Upper lobe of left lung (tissue), 6 donors: ENCODE measurements around the gene ALDOB. TPM values are rescaled to one million over a fixed set of nuclear protein-coding genes. Genes with fewer than 3 reads are reported as not detected.

Experiments used
- ATAC-seq, 2 donors: fragments of 200-7000 bp; cut with Tn5 transposase; one replicate each; pipeline ENCODE4 v1.9.1; 2022; ENCODE audit warnings: mild to moderate bottlenecking in 2 of 2, moderate library complexity in 2 of 2; ENCODE audit not compliant: low FRiP score in 2 of 2
- DNase-seq, 2 donors: peaks; one replicate each; pipeline ENCODE4 v3.0.0-alpha.2; 2019 to 2020
- H3K27ac ChIP-seq, 4 donors: fragments of 200-600 bp; sonication (generic); one replicate each; pipeline ENCODE4 v1.5.1; 2016 to 2019
- H3K27me3 ChIP-seq, 4 donors: fragments of 200-600 bp; sonication (generic); one replicate each; pipeline ENCODE4 v1.5.1; 2017 to 2019
- H3K36me3 ChIP-seq, 4 donors: fragments of 200-600 bp; sonication (generic); one replicate each; pipeline ENCODE4 v1.5.1; 2016 to 2019
- H3K4me1 ChIP-seq, 4 donors: fragments of 200-600 bp; sonication (generic); one replicate each; pipeline ENCODE4 v1.5.1; 2018 to 2019
- H3K4me3 ChIP-seq, 4 donors: fragments of 200-600 bp; sonication (generic); one replicate each; pipeline ENCODE4 v1.5.1; 2017 to 2019; ENCODE audit warnings: mild to moderate bottlenecking in 2 of 4, moderate library complexity in 1 of 4
- H3K9me3 ChIP-seq, 4 donors: fragments of 200-600 bp; sonication (generic); one replicate each; pipeline ENCODE4 v1.5.1; 2018 to 2019
- CTCF ChIP-seq, 6 experiments: fragments of 450-650 bp in 4 of 6; fragments of 200-600 bp in 2 of 6; sonication (generic) in 2 of 6; IDR thresholded peaks; one replicate each; pipeline ENCODE4 v1.5.1; 2016 to 2019; ENCODE audit warnings: antibody characterized with exemption in 6 of 6
- EP300 ChIP-seq, 4 donors: sonication (generic); formaldehyde crosslinking; IDR thresholded peaks; one replicate each; pipeline ENCODE4 v1.5.1; 2017; ENCODE audit warnings: antibody characterized with exemption in 4 of 4, control low read depth in 2 of 4
- POLR2A ChIP-seq, 4 donors: fragments of 450-650 bp; IDR thresholded peaks; one replicate each; pipeline ENCODE4 v1.5.1; 2016 to 2017; ENCODE audit warnings: antibody characterized with exemption in 4 of 4, mild to moderate bottlenecking in 2 of 4
- POLR2AphosphoS5 ChIP-seq, 2 donors: sonication (generic); formaldehyde crosslinking; IDR thresholded peaks; one replicate each; pipeline ENCODE4 v1.5.1; 2017; ENCODE audit warnings: antibody characterized with exemption in 2 of 2
- WGBS, 2 donors: methylation state at CpG; one replicate each; pipeline ENCODE4 v1.1.5; 2017 to 2018; 5-methylcytosine and 5-hydroxymethylcytosine counted together
- total RNA-seq, 6 donors: library from RNA; depleted of rRNA in 4 of 6; stranded (reverse); fragments of >200 nt in 4 of 6; gene quantifications; one replicate each; pipeline versions ENCODE4 v1.1.0 to v1.2.1, GENCODE V29; 2016 to 2021
- donor health status: DM: no; HTN: no; CAD: no; lungs with moderate emphysema.
- donor health status: DM: no; HTN: yes; CAD: no; lungs with severe emphysema.

The ALDOB gene
- total RNA-seq, 6 donors from 2014 or later, result 1.3 to 1.8 TPM; not detected in 4

GRCh38 chr9:101455656-101456240 lies 20.2 kb upstream of the ALDOB start:
- ATAC-seq, result no peak
- TF ChIP-seq EP300 (IDR thresholded peaks at IDR 0.05), result no peak
- TF ChIP-seq POLR2AphosphoS5 (IDR thresholded peaks at IDR 0.05), result no peak
- TF ChIP-seq CTCF (IDR thresholded peaks at IDR 0.05), result no peak
- no peak for TF ChIP-seq POLR2A (IDR thresholded peaks at IDR 0.05)

DNA sequence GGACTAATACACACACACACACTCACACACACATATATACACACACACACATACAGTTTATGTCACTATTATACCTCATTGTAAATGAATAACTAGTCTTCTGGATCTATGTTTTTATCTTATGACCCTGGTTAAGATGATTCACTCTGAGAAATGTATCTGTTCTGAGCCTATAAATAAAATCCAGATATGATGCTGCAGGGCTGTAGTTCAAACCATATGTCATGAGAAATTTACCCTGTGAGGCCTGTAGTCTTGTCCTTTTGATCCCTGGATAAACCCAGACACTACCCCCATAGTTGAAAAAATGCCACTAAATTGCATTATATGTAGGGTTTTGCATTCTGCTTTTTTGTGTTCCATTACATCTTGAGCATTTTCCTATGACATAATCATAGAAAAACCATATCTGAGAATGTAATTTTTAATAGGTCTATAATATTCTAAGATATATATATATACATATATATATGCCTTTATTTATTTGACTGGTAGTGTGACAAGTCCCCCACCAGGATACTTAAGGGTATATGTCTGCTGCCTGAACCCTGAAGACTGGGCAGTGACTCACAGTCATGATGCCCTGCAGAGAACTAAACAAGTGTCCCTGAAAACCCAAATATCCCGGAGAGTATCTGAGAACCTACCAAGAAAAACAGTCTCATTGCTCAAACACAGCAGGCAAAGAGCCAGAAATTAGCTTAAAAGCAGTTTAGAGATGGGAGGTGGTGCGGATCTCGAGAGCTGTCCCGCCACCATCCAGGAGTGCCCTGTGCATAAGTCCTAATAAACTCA lies 18.4 kb upstream of the ALDOB start:
- Histone ChIP-seq H3K27me3 (no peaks in the 10 kb centered on the region), H3K9me3 (no peaks in the 10 kb centered on the region), H3K4me3 (no peak overlapping the region), H3K27ac (no peak overlapping the region), H3K4me1 (peaks cover 0 to 6% (median 3%) of the 10 kb centered on the region in 4 donors), H3K36me3 (no peaks in the 10 kb centered on the region)
- no peak for ATAC-seq
- TF ChIP-seq EP300 (IDR thresholded peaks at IDR 0.05), result no peak
- no peak for TF ChIP-seq POLR2A (IDR thresholded peaks at IDR 0.05)
- TF ChIP-seq CTCF (IDR thresholded peaks at IDR 0.05), result no peak
- TF ChIP-seq POLR2AphosphoS5 (IDR thresholded peaks at IDR 0.05), result no peak
- WGBS, 2 donors, result 70 to 86% methylated on average over 4 of the region's 4 CpGs
- no peak for DNase-seq

More at GRCh38 chr9:101455656-101456240, 20.2 kb upstream of the ALDOB start:
- no peaks in the 10 kb centered on the region for H3K9me3 ChIP-seq
- 79 to 83% methylated on average over 2 of the region's 2 CpGs for WGBS, 2 donors
- H3K4me1 ChIP-seq, result no peaks in the 10 kb centered on the region
- H3K4me3 ChIP-seq, result no peak overlapping the region
- H3K36me3 ChIP-seq, result no peaks in the 10 kb centered on the region
- no peak overlapping the region for H3K27ac ChIP-seq
- no peaks in the 10 kb centered on the region for H3K27me3 ChIP-seq
- no peak for DNase-seq

GRCh38 chr9:101451498-101451897 lies 15.9 kb upstream of the ALDOB start:
- 89 to 91% methylated on average over 4 of the region's 4 CpGs for WGBS, 2 donors
- no peaks in the 10 kb centered on the region for H3K9me3 ChIP-seq
- ATAC-seq (no peak), DNase-seq (no peak)
- no peaks in the 10 kb centered on the region for H3K27me3 ChIP-seq
- H3K4me1 ChIP-seq, result peaks cover 0 to 7% (median 3%) of the 10 kb centered on the region in 4 donors
- H3K27ac ChIP-seq, result no peak overlapping the region
- TF ChIP-seq POLR2A (IDR thresholded peaks at IDR 0.05) (no peak), POLR2AphosphoS5 (IDR thresholded peaks at IDR 0.05) (no peak), CTCF (IDR thresholded peaks at IDR 0.05) (no peak), EP300 (IDR thresholded peaks at IDR 0.05) (no peak)
- no peak overlapping the region for H3K4me3 ChIP-seq
- H3K36me3 ChIP-seq, result no peaks in the 10 kb centered on the region

DNA sequence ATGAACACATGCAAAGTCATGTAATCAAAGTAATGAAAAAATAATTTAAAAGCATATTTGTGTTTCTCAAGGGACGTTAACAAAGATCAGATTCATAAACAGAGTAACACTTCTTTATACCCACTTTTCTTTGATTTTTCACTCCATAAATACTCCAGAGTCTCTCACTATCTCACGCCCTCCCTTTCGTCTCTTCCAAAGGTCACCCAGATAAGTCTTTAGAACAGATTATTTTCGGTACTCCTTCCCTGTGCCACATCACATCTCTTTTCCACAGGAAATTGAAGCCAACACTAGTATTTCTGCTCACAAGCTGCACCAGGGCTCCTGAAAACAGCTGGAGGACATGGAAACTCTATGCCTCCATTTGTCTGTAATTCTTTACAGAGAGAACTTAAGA lies 15.4 kb upstream of the ALDOB start:
- WGBS, 2 donors, result 59 to 63% methylated on average over 4 of the region's 4 CpGs
- no peaks in the 10 kb centered on the region for H3K9me3 ChIP-seq
- no peaks in the 10 kb centered on the region for H3K27me3 ChIP-seq
- peaks cover 0 to 7% (median 3%) of the 10 kb centered on the region in 4 donors for H3K4me1 ChIP-seq
- H3K27ac ChIP-seq, result no peak overlapping the region
- H3K4me3 ChIP-seq, result no peak overlapping the region
- H3K36me3 ChIP-seq, result no peaks in the 10 kb centered on the region
- no peak for TF ChIP-seq POLR2AphosphoS5 (IDR thresholded peaks at IDR 0.05)
- TF ChIP-seq POLR2A (IDR thresholded peaks at IDR 0.05), result no peak
- no peak for TF ChIP-seq CTCF (IDR thresholded peaks at IDR 0.05)
- no peak for TF ChIP-seq EP300 (IDR thresholded peaks at IDR 0.05)
- DNase-seq (no peak), ATAC-seq (no peak)
